Testis (tissue), 2 donors: ENCODE measurements around the gene MYO18A.

Source experiments
- POLR2A ChIP-seq: fragments of 450-650 bp; IDR thresholded peaks from one replicate; pipeline ENCODE4 v1.6.1; 2017; ENCODE audit warnings: antibody characterized with exemption, mild to moderate bottlenecking, moderate library complexity
- TF ChIP-seq, protein P1 (sequence below), 3 experiments: fragments of 450-650 bp in 2 of 3; fragments of 200-600 bp in 1 of 3; sonication (generic) in 1 of 3; IDR thresholded peaks; one replicate each; pipeline ENCODE4 v1.5.1; 2016 to 2019; ENCODE audit warnings: antibody characterized with exemption in 3 of 3, mild to moderate bottlenecking in 2 of 3, moderate library complexity in 1 of 3

DNA sequence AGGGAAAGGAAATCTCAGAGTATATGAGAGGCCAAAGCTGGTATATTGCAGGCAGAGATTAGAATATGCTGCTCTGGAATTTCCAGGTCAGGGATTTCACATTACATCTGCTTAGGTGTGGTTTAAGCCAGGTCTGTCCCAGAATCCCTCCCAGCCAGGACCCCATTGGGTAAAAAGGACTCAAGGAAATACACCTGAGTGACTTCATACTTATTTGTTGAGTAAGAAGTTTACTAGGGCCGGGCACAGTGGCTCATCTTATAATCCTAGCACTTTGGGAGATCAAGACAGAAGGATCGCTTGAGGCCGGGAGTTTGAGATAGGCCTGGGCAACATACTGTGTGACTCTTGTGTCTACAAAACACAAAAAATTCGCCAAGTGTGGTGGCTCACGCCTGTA, 130.0 kb downstream of the MYO18A start:
- TF ChIP-seq, protein P1, sequence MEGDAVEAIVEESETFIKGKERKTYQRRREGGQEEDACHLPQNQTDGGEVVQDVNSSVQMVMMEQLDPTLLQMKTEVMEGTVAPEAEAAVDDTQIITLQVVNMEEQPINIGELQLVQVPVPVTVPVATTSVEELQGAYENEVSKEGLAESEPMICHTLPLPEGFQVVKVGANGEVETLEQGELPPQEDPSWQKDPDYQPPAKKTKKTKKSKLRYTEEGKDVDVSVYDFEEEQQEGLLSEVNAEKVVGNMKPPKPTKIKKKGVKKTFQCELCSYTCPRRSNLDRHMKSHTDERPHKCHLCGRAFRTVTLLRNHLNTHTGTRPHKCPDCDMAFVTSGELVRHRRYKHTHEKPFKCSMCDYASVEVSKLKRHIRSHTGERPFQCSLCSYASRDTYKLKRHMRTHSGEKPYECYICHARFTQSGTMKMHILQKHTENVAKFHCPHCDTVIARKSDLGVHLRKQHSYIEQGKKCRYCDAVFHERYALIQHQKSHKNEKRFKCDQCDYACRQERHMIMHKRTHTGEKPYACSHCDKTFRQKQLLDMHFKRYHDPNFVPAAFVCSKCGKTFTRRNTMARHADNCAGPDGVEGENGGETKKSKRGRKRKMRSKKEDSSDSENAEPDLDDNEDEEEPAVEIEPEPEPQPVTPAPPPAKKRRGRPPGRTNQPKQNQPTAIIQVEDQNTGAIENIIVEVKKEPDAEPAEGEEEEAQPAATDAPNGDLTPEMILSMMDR (IDR thresholded peaks at IDR 0.05), result no peak
- no peak for TF ChIP-seq POLR2A
